ENCODE results near the gene SYCP2L.
"Not testable (repeated sequence)": the region's sequence is repeated elsewhere in the genome, so short reads cannot be mapped to it uniquely, and the experiment has no call there.

SYCP2L gene

DNA sequence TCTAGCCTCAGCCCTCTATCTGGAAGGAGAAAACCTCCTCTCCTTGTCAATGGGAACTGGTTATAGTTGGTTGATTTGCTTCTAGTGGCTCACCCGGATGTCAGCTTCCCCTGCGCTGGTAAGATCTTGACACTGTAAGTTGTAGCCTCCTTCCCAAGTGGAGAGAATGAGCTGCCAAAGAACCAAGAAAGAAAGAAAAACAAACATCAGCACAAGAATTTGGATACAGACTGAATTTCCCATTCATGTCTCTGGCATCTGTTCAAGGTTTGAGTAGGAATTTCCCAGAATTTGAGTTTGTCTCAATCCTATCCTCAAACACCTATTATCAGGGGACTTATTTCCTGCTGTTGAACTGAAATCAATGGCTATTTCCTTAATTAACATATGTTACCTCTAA lies 113.1 kb downstream of the SYCP2L start:
- peak; percentile 3 for DNase-seq (ENCODE audit: low read depth)
- TF ChIP-seq, protein P1, sequence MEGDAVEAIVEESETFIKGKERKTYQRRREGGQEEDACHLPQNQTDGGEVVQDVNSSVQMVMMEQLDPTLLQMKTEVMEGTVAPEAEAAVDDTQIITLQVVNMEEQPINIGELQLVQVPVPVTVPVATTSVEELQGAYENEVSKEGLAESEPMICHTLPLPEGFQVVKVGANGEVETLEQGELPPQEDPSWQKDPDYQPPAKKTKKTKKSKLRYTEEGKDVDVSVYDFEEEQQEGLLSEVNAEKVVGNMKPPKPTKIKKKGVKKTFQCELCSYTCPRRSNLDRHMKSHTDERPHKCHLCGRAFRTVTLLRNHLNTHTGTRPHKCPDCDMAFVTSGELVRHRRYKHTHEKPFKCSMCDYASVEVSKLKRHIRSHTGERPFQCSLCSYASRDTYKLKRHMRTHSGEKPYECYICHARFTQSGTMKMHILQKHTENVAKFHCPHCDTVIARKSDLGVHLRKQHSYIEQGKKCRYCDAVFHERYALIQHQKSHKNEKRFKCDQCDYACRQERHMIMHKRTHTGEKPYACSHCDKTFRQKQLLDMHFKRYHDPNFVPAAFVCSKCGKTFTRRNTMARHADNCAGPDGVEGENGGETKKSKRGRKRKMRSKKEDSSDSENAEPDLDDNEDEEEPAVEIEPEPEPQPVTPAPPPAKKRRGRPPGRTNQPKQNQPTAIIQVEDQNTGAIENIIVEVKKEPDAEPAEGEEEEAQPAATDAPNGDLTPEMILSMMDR (IDR thresholded peaks at IDR 0.05; ENCODE audit: control insufficient read depth, insufficient read depth, low read depth, low read length, missing control alignments) = no peak
- H3K4me3 ChIP-seq (ENCODE audit: control insufficient read depth, low read depth, low read length) = no peak overlapping the region

DNA sequence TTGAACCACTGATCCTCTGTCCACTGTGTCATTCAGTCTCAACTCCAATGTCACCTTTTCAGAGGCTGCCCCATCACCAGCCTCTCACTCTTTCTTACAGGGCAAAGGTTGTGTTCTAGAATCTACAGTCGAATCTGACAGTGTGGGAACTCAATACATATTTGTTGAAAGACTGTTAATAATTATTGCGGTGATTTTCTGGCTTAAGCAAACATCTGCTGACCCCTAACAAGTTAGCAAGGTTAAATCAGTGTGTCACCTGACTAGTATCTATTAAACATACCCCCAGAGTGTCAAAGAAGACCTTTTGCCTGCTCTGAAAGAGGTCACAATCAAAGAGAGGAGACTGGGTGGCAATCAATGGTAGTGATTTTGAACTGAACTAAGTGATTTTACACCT lies 115.3 kb downstream of the SYCP2L start:
- TF ChIP-seq, protein P1 (IDR thresholded peaks at IDR 0.05; ENCODE audit: control insufficient read depth, insufficient read depth, low read depth, low read length, missing control alignments) = no peak
- no peak for DNase-seq (ENCODE audit: low read depth)
- H3K4me3 ChIP-seq (ENCODE audit: control insufficient read depth, low read depth, low read length) = no peak overlapping the region

DNA sequence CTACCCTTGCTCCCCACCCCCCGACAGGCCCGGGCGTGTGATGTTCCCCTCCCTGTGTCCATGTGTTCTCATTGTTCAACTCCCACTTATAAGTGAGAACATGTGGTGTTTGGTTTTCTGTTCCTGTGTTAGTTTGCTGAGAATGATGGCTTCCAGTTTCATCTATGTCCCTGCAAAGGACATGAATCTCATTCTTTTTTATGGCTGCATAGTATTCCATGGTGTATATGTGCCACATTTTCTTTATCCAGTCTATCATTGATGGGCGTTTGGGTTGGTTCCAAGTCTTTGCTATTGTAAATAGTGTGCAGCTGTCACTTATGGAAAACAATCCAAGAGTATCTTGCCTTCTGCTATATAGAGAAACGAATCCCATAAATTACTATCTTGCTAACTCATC lies 116.4 kb downstream of the SYCP2L start:
- H3K4me3 ChIP-seq (ENCODE audit: control insufficient read depth, low read depth, low read length); DNase-seq (ENCODE audit: low read depth): not testable (repeated sequence)

DNA sequence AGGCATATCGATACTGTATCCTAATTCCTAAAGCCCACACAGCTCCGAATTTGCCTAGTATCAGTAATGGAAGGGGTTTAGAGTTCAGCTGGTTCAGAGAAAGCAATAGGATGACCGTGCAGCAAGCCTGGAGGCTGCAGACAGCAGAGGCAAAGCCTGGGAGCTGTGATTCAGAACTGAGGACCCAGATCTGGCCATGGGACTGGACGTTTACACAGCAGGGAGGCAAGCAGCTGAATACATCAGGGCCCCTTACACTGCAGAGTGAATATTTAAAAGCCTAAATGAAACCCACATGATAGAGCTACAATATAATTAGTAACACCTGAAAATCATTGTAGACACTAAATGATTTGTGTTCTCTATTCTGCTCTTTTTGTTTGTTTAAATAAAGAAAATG lies 119.2 kb downstream of the SYCP2L start:
- TF ChIP-seq, protein P1 (IDR thresholded peaks at IDR 0.05; ENCODE audit: control insufficient read depth, insufficient read depth, low read depth, low read length, missing control alignments) = no peak
- no peak overlapping the region for H3K4me3 ChIP-seq (ENCODE audit: control insufficient read depth, low read depth, low read length)
- DNase-seq (ENCODE audit: low read depth) = no peak

DNA sequence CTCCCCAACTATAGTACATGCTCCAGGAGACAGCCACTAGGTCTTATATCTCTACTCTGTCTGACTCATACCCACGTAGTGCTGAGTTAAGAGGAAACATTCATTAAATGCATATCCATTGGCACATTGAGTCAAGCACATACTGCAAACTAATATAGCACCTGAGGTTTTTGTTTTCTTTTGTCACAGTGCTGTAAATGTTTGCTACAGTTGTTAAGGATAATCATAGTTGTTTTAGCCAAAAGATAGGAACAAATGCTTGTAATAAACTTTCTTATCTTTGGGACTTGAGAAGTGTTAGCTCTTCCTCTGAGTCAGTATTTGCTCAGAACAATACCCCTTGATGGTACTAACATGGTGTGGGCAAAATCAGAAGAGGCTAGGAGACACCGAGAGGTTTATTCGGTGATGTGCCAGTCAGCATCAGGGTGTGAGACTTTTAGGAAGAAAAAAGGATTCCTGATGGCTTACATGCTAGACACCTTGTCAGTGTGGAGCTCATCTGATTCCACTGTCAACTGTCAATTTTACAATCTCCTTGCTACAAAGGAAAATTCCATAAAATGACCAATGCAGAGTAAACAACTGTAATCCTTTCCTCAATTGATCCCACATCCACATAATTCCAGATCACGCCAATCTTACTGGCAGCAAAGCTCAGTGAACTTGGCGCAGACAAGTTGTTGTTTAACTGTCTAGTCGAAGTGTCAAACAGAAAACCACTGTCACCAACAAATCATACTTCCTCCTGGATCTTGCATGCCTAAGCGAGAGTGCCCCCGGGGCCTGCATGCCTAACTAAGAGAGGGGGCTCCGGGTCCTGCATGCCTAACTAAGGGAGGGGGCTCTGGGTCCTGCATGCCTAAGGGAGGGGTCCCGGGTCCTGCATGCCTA lies 121.1 kb downstream of the SYCP2L start:
- H3K4me3 ChIP-seq (ENCODE audit: control insufficient read depth, low read depth, low read length) = no peak overlapping the region
- DNase-seq (ENCODE audit: low read depth) = peak; percentile 5
- TF ChIP-seq, protein P1 (IDR thresholded peaks at IDR 0.05; ENCODE audit: control insufficient read depth, insufficient read depth, low read depth, low read length, missing control alignments) = no peak

DNA sequence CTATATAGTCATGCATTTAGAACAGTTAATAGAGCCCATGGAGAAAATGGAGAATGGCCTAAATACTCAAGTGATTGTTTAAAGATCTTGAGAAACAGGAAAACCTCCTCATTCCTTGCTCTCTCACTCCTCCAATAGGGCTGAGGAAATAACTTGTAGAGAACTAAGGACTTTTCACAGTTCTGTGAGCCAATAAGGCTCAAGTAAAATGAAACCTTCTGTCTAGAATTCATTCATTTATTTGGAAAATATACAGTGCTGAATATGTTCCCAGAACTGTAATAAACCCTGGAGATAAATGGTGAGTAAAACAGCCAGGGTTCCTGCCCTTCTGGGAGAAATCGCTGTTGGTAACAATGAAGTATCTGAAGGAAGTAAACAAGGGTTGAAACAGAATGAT lies 122.0 kb downstream of the SYCP2L start:
- DNase-seq (ENCODE audit: low read depth) = peak; percentile 59
- TF ChIP-seq, protein P1 (IDR thresholded peaks at IDR 0.05; ENCODE audit: control insufficient read depth, insufficient read depth, low read depth, low read length, missing control alignments) = no peak
- no peak overlapping the region for H3K4me3 ChIP-seq (ENCODE audit: control insufficient read depth, low read depth, low read length)

DNA sequence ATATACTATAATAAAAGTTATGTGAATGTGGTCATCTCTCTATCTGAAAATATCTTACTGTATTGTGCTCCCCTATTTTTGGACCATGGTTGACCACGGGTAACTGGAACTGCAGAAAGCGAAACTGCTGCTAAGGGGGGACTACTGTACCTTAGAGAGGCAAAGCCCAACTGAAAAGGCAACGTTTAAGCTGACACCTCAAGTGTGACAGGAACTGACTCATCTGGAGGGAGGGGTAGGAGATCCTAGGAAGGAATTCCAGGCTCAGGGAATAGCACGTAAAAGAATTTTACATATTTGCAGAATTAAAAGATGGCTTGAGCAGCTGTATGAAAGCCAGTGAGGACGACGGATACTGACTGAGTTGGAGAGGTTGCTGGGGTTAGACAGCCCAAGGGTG lies 122.5 kb downstream of the SYCP2L start:
- no peak overlapping the region for H3K4me3 ChIP-seq (ENCODE audit: control insufficient read depth, low read depth, low read length)
- DNase-seq (ENCODE audit: low read depth) = no peak
- TF ChIP-seq, protein P1 (IDR thresholded peaks at IDR 0.05; ENCODE audit: control insufficient read depth, insufficient read depth, low read depth, low read length, missing control alignments) = no peak

Data from AG09309 (cell line).